GM11168 (cell line): ENCODE results near the gene CYB5A.
"Not testable (repeated sequence)": the region's sequence is repeated elsewhere in the genome, so short reads cannot be mapped to it uniquely, and the experiment has no call there.

Source experiments
- in situ Hi-C: fragments of 300-500 bp; cut with MboI; formaldehyde crosslinking; loops from one replicate; pipeline ENCODE4 v1.12.0; 2022; ENCODE audit warnings: low sequenced_read_pairs; ENCODE audit not compliant: unreplicated experiment

Gene CYB5A

GRCh38 chr18:74291771-74292540 lies at the start of gene CYB5A:
Gene CYB5A (minus strand): TSS chr18:74291963. CDS start chr18:74291875, 88 bp downstream.
- in situ Hi-C loops, result no loop called here

- in situ Hi-C loops, result no loop called here
Measured at GRCh38 chr18:74337912-74338309, 46.1 kb upstream of the CYB5A start.

- in situ Hi-C loops, result no loop called here
Measured at GRCh38 chr18:74337155-74337911, 45.6 kb upstream of the CYB5A start.

- in situ Hi-C loops, result no loop called here
Measured at GRCh38 chr18:74336656-74337055, 44.9 kb upstream of the CYB5A start.

GRCh38 chr18:74334242-74334893 lies 42.6 kb upstream of the CYB5A start:
- in situ Hi-C loops, result no loop called here

- in situ Hi-C loops, result no loop called here
Measured at GRCh38 chr18:74333091-74333490, 41.3 kb upstream of the CYB5A start.

GRCh38 chr18:74331404-74331803 lies 39.6 kb upstream of the CYB5A start:
- in situ Hi-C loops, result no loop called here

GRCh38 chr18:74329688-74330205 lies 38.0 kb upstream of the CYB5A start:
- in situ Hi-C loops, result no loop called here

- in situ Hi-C loops, result no loop called here
Measured at GRCh38 chr18:74328206-74328605, 36.4 kb upstream of the CYB5A start.

- in situ Hi-C loops, result not testable (repeated sequence)
Measured at GRCh38 chr18:74326791-74327190, 35.0 kb upstream of the CYB5A start.

- in situ Hi-C loops, result no loop called here
Measured at GRCh38 chr18:74326231-74326630, 34.5 kb upstream of the CYB5A start.

GRCh38 chr18:74316257-74317170 lies 24.8 kb upstream of the CYB5A start:
- in situ Hi-C loops, result no loop called here

- in situ Hi-C loops, result no loop called here
Measured at GRCh38 chr18:74315464-74316256, 23.9 kb upstream of the CYB5A start, which contains the start of gene C18orf63. Gene C18orf63 (plus strand): TSS chr18:74315839. CDS start chr18:74317866, 2,027 bp downstream.

GRCh38 chr18:74314759-74315463 lies 23.1 kb upstream of the CYB5A start:
- in situ Hi-C loops, result no loop called here

- in situ Hi-C loops, result no loop called here
Measured at GRCh38 chr18:74311000-74311399, 19.2 kb upstream of the CYB5A start.

GRCh38 chr18:74310411-74310810 lies 18.6 kb upstream of the CYB5A start:
- in situ Hi-C loops, result no loop called here

- in situ Hi-C loops, result no loop called here
Measured at GRCh38 chr18:74303936-74304335, 12.2 kb upstream of the CYB5A start.

GRCh38 chr18:74303306-74303705 lies 11.5 kb upstream of the CYB5A start:
- in situ Hi-C loops, result no loop called here
